IMR-90 (cell line): ENCODE data around the gene PDE8B.
A peak's percentile ranks its signal among the peaks of the same experiment; 100 is the strongest.

Experiments
- BHLHE40 ChIP-seq: fragments of 150-350 bp; IDR thresholded peaks from 2 replicates; pipeline ENCODE4 v1.6.1; 2016; ENCODE audit warnings: mild to moderate bottlenecking, low read depth, low read length
- CEBPB ChIP-seq: IDR thresholded peaks from 2 replicates; pipeline ENCODE4 v1.6.1; 2012; ENCODE audit warnings: low read depth, low read length, improper control_type of control experiment
- CHD1 ChIP-seq: IDR thresholded peaks from 2 replicates; pipeline ENCODE4 v1.6.1; 2012; ENCODE audit warnings: low read depth, low read length, improper control_type of control experiment
- FOS ChIP-seq: fragments of 150-350 bp; IDR thresholded peaks from 2 replicates; pipeline ENCODE4 v1.6.1; 2016; ENCODE audit warnings: low read depth, low read length
- MAFK ChIP-seq: IDR thresholded peaks from 2 replicates; pipeline ENCODE4 v1.6.1; 2012; ENCODE audit warnings: low read depth, low read length, improper control_type of control experiment
- MAZ ChIP-seq: IDR thresholded peaks from 2 replicates; pipeline ENCODE4 v1.6.1; 2012; ENCODE audit warnings: low read depth, mild to moderate bottlenecking, low read length, improper control_type of control experiment, moderate library complexity, borderline replicate concordance
- MXI1 ChIP-seq: IDR thresholded peaks from 2 replicates; pipeline ENCODE4 v1.6.1; 2012; ENCODE audit warnings: low read depth, mild to moderate bottlenecking, low read length, moderate library complexity, borderline replicate concordance
- POLR2A ChIP-seq: IDR thresholded peaks from 2 replicates; pipeline ENCODE4 v1.6.1; 2012; ENCODE audit warnings: mild to moderate bottlenecking, low read depth, low read length
- RAD21 ChIP-seq: IDR thresholded peaks from 2 replicates; pipeline ENCODE4 v1.6.1; 2012; ENCODE audit warnings: low read length, improper control_type of control experiment
- RFX5 ChIP-seq: IDR thresholded peaks from 2 replicates; pipeline ENCODE4 v1.8.0; 2012; ENCODE audit warnings: low read depth, mild to moderate bottlenecking, low read length, moderate library complexity
- SMC3 ChIP-seq: fragments of 150-350 bp; IDR thresholded peaks from 2 replicates; pipeline ENCODE4 v1.6.1; 2016; ENCODE audit warnings: low read depth, mild to moderate bottlenecking, antibody characterized with exemption, low read length, moderate library complexity
- TF ChIP-seq, protein P1 (sequence below): conservative IDR thresholded peaks from 2 replicates; pipeline ENCODE4 v1.5.1; 2012; ENCODE audit warnings: mild to moderate bottlenecking, low read depth, low read length, improper control_type of control experiment
- TF ChIP-seq, protein P2 (sequence below): fragments of 150-350 bp; IDR thresholded peaks from 2 replicates; pipeline ENCODE4 v1.6.1; 2017; ENCODE audit warnings: mild to moderate bottlenecking, antibody characterized with exemption, low read length, low read depth

DNA sequence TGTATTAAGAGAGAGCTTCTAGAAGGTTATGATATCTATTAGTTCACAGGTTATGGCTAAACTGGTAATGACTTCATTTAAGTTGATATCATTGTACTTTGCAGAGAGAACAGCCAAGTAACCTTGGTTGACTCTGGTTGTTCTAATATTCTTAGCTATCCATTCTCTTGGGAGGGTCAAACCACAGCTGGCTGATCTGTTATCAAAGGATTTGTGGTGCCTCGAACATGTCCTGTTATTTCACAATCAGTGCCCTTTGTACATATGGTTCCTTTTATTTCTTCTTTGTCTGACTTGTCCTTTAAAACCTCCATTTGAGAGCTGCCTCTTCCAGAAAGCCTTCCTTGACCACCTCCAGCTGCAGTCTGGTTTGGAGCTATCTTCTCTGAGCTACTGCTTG is 61.7 kb downstream of the PDE8B start:
- TF ChIP-seq CEBPB (peak; percentile 39; the same call in 1 of the 2 replicates), MAFK (no peak), POLR2A (no peak), CHD1 (no peak), BHLHE40 (no peak), FOS (no peak), MAZ (no peak), SMC3 (no peak), RAD21 (no peak), RFX5 (no peak), MXI1 (no peak)
- TF ChIP-seq, protein P1, sequence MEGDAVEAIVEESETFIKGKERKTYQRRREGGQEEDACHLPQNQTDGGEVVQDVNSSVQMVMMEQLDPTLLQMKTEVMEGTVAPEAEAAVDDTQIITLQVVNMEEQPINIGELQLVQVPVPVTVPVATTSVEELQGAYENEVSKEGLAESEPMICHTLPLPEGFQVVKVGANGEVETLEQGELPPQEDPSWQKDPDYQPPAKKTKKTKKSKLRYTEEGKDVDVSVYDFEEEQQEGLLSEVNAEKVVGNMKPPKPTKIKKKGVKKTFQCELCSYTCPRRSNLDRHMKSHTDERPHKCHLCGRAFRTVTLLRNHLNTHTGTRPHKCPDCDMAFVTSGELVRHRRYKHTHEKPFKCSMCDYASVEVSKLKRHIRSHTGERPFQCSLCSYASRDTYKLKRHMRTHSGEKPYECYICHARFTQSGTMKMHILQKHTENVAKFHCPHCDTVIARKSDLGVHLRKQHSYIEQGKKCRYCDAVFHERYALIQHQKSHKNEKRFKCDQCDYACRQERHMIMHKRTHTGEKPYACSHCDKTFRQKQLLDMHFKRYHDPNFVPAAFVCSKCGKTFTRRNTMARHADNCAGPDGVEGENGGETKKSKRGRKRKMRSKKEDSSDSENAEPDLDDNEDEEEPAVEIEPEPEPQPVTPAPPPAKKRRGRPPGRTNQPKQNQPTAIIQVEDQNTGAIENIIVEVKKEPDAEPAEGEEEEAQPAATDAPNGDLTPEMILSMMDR = no peak
- TF ChIP-seq, protein P2, sequence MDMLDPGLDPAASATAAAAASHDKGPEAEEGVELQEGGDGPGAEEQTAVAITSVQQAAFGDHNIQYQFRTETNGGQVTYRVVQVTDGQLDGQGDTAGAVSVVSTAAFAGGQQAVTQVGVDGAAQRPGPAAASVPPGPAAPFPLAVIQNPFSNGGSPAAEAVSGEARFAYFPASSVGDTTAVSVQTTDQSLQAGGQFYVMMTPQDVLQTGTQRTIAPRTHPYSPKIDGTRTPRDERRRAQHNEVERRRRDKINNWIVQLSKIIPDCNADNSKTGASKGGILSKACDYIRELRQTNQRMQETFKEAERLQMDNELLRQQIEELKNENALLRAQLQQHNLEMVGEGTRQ = no peak
